Ovary (tissue), 9 donors: ENCODE results near the gene TTLL11. TPM values are rescaled to one million over a fixed set of nuclear protein-coding genes. Genes with fewer than 3 reads are reported as not detected.

Source experiments
- DNase-seq, 5 donors: peaks; one replicate each; pipeline ENCODE4 v3.0.0-alpha.2; 2019 to 2020
- H3K27ac ChIP-seq, 2 donors: fragments of 200-600 bp; one replicate each; pipeline versions ENCODE4 v1.5.1 to v1.8.0; 2019 to 2022
- H3K27me3 ChIP-seq: fragments of 200-600 bp; one replicate; pipeline ENCODE4 v1.8.0; 2022
- H3K36me3 ChIP-seq: fragments of 200-600 bp; sonication (generic); one replicate; pipeline ENCODE4 v1.5.1; 2019
- H3K4me1 ChIP-seq: one replicate; pipeline ENCODE4 v1.8.1; 2013; ENCODE audit warnings: mild to moderate bottlenecking, moderate library complexity; ENCODE audit not compliant: insufficient read depth
- H3K4me3 ChIP-seq: fragments of 200-600 bp; sonication (generic); one replicate; pipeline ENCODE4 v1.5.1; 2017
- H3K9me3 ChIP-seq, 2 donors: fragments of 200-600 bp in 1 of 2; sonication (generic) in 1 of 2; one replicate each; pipeline versions ENCODE4 v1.5.1 to v1.8.1; 2013 to 2019; ENCODE audit warnings: mild to moderate bottlenecking in 1 of 2, moderate library complexity in 1 of 2
- CTCF ChIP-seq, 3 donors: fragments of 450-650 bp in 2 of 3; fragments of 200-600 bp in 1 of 3; IDR thresholded peaks; one replicate each; pipeline versions ENCODE4 v1.5.1 to v1.8.0; 2016 to 2022; ENCODE audit warnings: antibody characterized with exemption in 3 of 3, mild to moderate bottlenecking in 1 of 3
- EP300 ChIP-seq: sonication (generic); formaldehyde crosslinking; IDR thresholded peaks from one replicate; pipeline ENCODE4 v1.6.1; 2017; ENCODE audit warnings: antibody characterized with exemption
- POLR2A ChIP-seq: fragments of 450-650 bp; IDR thresholded peaks from one replicate; pipeline ENCODE4 v1.6.1; 2017; ENCODE audit warnings: antibody characterized with exemption, mild to moderate bottlenecking, moderate library complexity
- WGBS, 3 donors: extraction: QIAGEN DNeasy Blood & Tissue Kit in 1 of 3; methylation state at CpG; one replicate each; pipeline versions ENCODE4 v1.1.5 to v1.1.7; 2013 to 2017; 5-methylcytosine and 5-hydroxymethylcytosine counted together
- intact Hi-C, 4 donors: fragments of 100-400 bp; cut with DNase I; formaldehyde crosslinking; loops; one replicate each; pipeline versions ENCODE4 v1.11.0 to v1.15.1; 2022 to 2023
- polyA plus RNA-seq, 2 donors: library from polyadenylated mRNA; stranded (reverse); fragments of 200-250 nt in 1 of 2; fragments of 350-450 nt in 1 of 2; fragmentation: Illumina TruSeq in 1 of 2; extraction: RNeasy Lipid Tissue Mini Kit (QIAGEN cat#74804) in 1 of 2; gene quantifications; one replicate each; pipeline ENCODE4 v1.2.3, GENCODE V29; 2013 to 2014
- total RNA-seq, 7 donors: library from RNA; depleted of rRNA in 2 of 7; stranded (reverse); fragments of >200 nt in 2 of 7; fragmentation: NEBNext Ultra II Directional in 3 of 7; extraction: Animal tissue kit (Norgen Biotek cat#: 25700) in 3 of 7; gene quantifications; one replicate each; pipeline versions ENCODE4 v1.1.0 to v1.2.4, GENCODE V29; 2016 to 2023
- donor health status: DM: no; HTN: no; CAD: no; lungs with moderate emphysema.
- donor health status: DM: no; HTN: no; CAD: no.
- donor health status: Bipolar disorder and iron deficiency.
- donor health status: DM: yes; HTN: yes; CAD: no.
- donor health status: DM: no; HTN: no; CAD: no.
- donor health status: DM: yes; HTN: yes; CAD: no.

Gene TTLL11
- total and polyA plus RNA-seq, 9 donors = 6.1 to 13.5 (median 9.2) TPM

GRCh38 chr9:121902461-121903135 lies 190.5 kb downstream of the TTLL11 start:
- TF ChIP-seq POLR2A (no peak), CTCF (IDR thresholded peaks at IDR 0.05) (no peak)
- peaks cover 5% of the 10 kb centered on the region for H3K4me1 ChIP-seq

GRCh38 chr9:121901616-121902015 lies 191.5 kb downstream of the TTLL11 start:
- no peaks in the 10 kb centered on the region for H3K36me3 ChIP-seq
- H3K27me3 ChIP-seq = no peaks in the 10 kb centered on the region
- 41 to 52% (median 42%) methylated on average over 3 of the region's 3 CpGs for WGBS, 3 donors
- no peak for DNase-seq
- H3K9me3 ChIP-seq = no peaks in the 10 kb centered on the region
- peaks cover 5% of the 10 kb centered on the region for H3K4me1 ChIP-seq
- intact Hi-C loops = loop anchor here in 2 of 4 donors (5.0 to 10.0 kb wide), 3 partner anchors 44 to 157 kb away; no protein-coding TSS in a partner anchor
- H3K4me3 ChIP-seq = no peak overlapping the region
- TF ChIP-seq POLR2A = no peak
- no peak for TF ChIP-seq CTCF (IDR thresholded peaks at IDR 0.05)
- no peak for TF ChIP-seq EP300
- H3K27ac ChIP-seq = peak overlapping the region in 1 of 2 donors; percentile 72

More at GRCh38 chr9:121902461-121903135, 190.5 kb downstream of the TTLL11 start:
- no peaks in the 10 kb centered on the region for H3K36me3 ChIP-seq
- peak overlapping the region; percentile 27 to 72 for H3K27ac ChIP-seq
- no peaks in the 10 kb centered on the region for H3K27me3 ChIP-seq
- intact Hi-C loops = loop anchor here in 2 of 4 donors (5.0 to 10.0 kb wide), 3 partner anchors 45 to 158 kb away; no protein-coding TSS in a partner anchor
- peak in 1 of 5 donors; percentile 34 for DNase-seq
- no peaks in the 10 kb centered on the region for H3K9me3 ChIP-seq
- no peak overlapping the region for H3K4me3 ChIP-seq
- WGBS, 3 donors = 20 to 23% (median 22%) methylated on average over 7 of the region's 7 CpGs

GRCh38 chr9:121900163-121900562 lies 192.9 kb downstream of the TTLL11 start:
- no peaks in the 10 kb centered on the region for H3K9me3 ChIP-seq
- peaks cover 3% of the 10 kb centered on the region for H3K4me1 ChIP-seq
- no peak overlapping the region for H3K27ac ChIP-seq
- intact Hi-C loops = loop anchor here in 2 of 4 donors (5.0 to 10.0 kb wide), 3 partner anchors 43 to 155 kb away; no protein-coding TSS in a partner anchor
- H3K36me3 ChIP-seq = no peaks in the 10 kb centered on the region
- no peak for DNase-seq
- H3K4me3 ChIP-seq = no peak overlapping the region
- TF ChIP-seq EP300 (no peak), CTCF (IDR thresholded peaks at IDR 0.05) (no peak), POLR2A (no peak)
- 77 to 84% (median 81%) methylated on average over 5 of the region's 5 CpGs for WGBS, 3 donors
- no peaks in the 10 kb centered on the region for H3K27me3 ChIP-seq

GRCh38 chr9:121898856-121899255 lies 194.3 kb downstream of the TTLL11 start:
- no peak for TF ChIP-seq CTCF (IDR thresholded peaks at IDR 0.05)
- no peak for TF ChIP-seq POLR2A
- TF ChIP-seq EP300 = no peak
- 91 to 99% (median 96%) methylated on average over 4 of the region's 4 CpGs for WGBS, 3 donors
- no peaks in the 10 kb centered on the region for H3K36me3 ChIP-seq
- no peaks in the 10 kb centered on the region for H3K9me3 ChIP-seq
- DNase-seq = no peak
- H3K4me3 ChIP-seq = no peak overlapping the region
- peaks cover 3% of the 10 kb centered on the region for H3K4me1 ChIP-seq
- H3K27me3 ChIP-seq = no peaks in the 10 kb centered on the region
- intact Hi-C loops = loop anchor here in 1 of 4 donors (10.0 kb wide), 1 partner anchor 344 kb away; no protein-coding TSS in a partner anchor
- no peak overlapping the region for H3K27ac ChIP-seq
